Upper lobe of right lung (tissue), 1 donor: Measurements from ENCODE around the gene CLMN. TPM values are rescaled to one million over a fixed set of nuclear protein-coding genes. Genes with fewer than 3 reads are reported as not detected.

ENCODE experiments used
- ATAC-seq: fragments of 200-7000 bp; cut with Tn5 transposase; one replicate; pipeline ENCODE4 v1.9.1; 2020; ENCODE audit warnings: mild to moderate bottlenecking, moderate library complexity
- DNase-seq: peaks from one replicate; pipeline ENCODE4 v3.0.0-alpha.2; 2020
- H3K27ac ChIP-seq: fragments of 200-600 bp; one replicate; pipeline ENCODE4 v1.8.0; 2022
- H3K27me3 ChIP-seq: fragments of 200-600 bp; one replicate; pipeline ENCODE4 v1.8.0; 2022; ENCODE audit warnings: mild to moderate bottlenecking
- H3K36me3 ChIP-seq: fragments of 200-600 bp; one replicate; pipeline ENCODE4 v1.8.0; 2022
- H3K4me1 ChIP-seq: fragments of 200-600 bp; one replicate; pipeline ENCODE4 v1.8.0; 2022
- H3K4me3 ChIP-seq: fragments of 200-600 bp; one replicate; pipeline ENCODE4 v1.8.0; 2022; ENCODE audit warnings: mild to moderate bottlenecking
- H3K9me3 ChIP-seq: fragments of 200-600 bp; one replicate; pipeline ENCODE4 v1.8.0; 2022
- CTCF ChIP-seq: fragments of 200-600 bp; IDR thresholded peaks from one replicate; pipeline ENCODE4 v1.8.0; 2022; ENCODE audit warnings: antibody characterized with exemption
- intact Hi-C: fragments of 100-400 bp; cut with DNase I; formaldehyde crosslinking; loops from one replicate; pipeline ENCODE4 v1.11.0; 2022
- total RNA-seq: library from RNA; stranded (reverse); fragmentation: NEBNext Ultra II Directional; extraction: Animal tissue kit (Norgen Biotek cat#: 25700); gene quantifications from one replicate; pipeline ENCODE4 v1.2.1, GENCODE V29; 2021
- donor health status: DM: no; HTN: yes; CAD: no; lungs with severe emphysema.

CLMN gene
- total RNA-seq, 1 donor from 2014 or later, result 19.3 TPM

GRCh38 chr14:95281560-95282176, 38.0 kb downstream of the CLMN start:
- no peaks in the 10 kb centered on the region for H3K27me3 ChIP-seq
- intact Hi-C loops, result no loop called here
- DNase-seq (no peak), ATAC-seq (no peak)
- H3K4me3 ChIP-seq, result no peak overlapping the region
- no peak for TF ChIP-seq CTCF
- H3K36me3 ChIP-seq, result no peaks in the 10 kb centered on the region
- no peaks in the 10 kb centered on the region for H3K9me3 ChIP-seq
- H3K4me1 ChIP-seq, result no peaks in the 10 kb centered on the region
- H3K27ac ChIP-seq, result no peak overlapping the region

- Histone ChIP-seq H3K4me1 (no peaks in the 10 kb centered on the region), H3K4me3 (no peak overlapping the region), H3K27me3 (no peaks in the 10 kb centered on the region), H3K9me3 (no peaks in the 10 kb centered on the region), H3K27ac (no peak overlapping the region), H3K36me3 (no peaks in the 10 kb centered on the region)
- intact Hi-C loops, result no loop called here
- DNase-seq, result no peak
- ATAC-seq, result no peak
- no peak for TF ChIP-seq CTCF
These were observed 44.2 kb downstream of the CLMN start for GRCh38 chr14:95275494-95275893.

DNA sequence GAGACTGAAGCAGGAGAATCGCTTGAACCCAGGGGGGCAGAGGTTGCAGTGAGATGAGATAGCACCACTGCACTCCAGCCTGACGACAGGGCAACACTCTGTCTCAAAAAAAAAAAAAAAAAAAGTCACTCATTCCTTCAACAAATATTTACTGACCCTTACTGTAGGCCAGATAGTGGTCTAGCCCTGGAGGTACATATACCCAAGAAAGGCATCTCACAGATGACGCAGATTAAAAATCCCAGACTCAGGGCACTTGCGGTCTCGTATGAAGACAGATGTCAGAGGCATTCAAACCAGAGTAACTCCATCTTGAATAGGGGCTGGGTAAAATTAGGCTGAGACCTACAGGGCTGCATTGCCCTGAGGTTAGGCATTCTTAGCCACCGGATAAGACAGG, 44.8 kb downstream of the CLMN start:
- no peaks in the 10 kb centered on the region for H3K27me3 ChIP-seq
- H3K36me3 ChIP-seq, result no peaks in the 10 kb centered on the region
- no peak for TF ChIP-seq CTCF
- DNase-seq, result no peak
- intact Hi-C loops, result no loop called here
- ATAC-seq, result no peak
- no peak overlapping the region for H3K27ac ChIP-seq
- no peaks in the 10 kb centered on the region for H3K4me1 ChIP-seq
- no peaks in the 10 kb centered on the region for H3K9me3 ChIP-seq
- H3K4me3 ChIP-seq, result no peak overlapping the region

DNA sequence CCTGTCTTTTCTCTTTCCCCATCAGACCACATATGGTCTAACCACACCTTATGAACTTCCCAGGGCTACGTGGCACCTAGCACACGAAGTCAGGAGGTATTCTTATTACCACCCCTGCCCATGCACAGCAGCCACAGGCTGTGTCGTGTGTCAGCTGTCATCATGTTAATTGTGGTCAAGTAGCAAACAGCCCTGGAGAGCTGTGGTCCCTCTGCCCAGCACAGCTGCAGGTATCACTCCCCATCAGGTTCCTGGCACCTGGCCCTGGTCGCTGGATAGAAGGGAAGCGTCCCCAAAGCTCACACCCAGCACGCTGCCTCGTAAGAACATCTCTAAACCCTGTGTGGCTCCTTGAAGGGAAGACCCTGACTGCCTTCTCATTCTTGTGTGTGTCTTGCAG, 45.4 kb downstream of the CLMN start:
- Histone ChIP-seq H3K27me3 (no peaks in the 10 kb centered on the region), H3K36me3 (no peaks in the 10 kb centered on the region), H3K9me3 (no peaks in the 10 kb centered on the region), H3K4me3 (no peak overlapping the region), H3K27ac (no peak overlapping the region), H3K4me1 (no peaks in the 10 kb centered on the region)
- intact Hi-C loops, result no loop called here
- TF ChIP-seq CTCF, result no peak
- ATAC-seq (no peak), DNase-seq (no peak)

GRCh38 chr14:95273001-95273978, 46.4 kb downstream of the CLMN start:
- Histone ChIP-seq H3K4me3 (no peak overlapping the region), H3K27ac (no peak overlapping the region), H3K9me3 (no peaks in the 10 kb centered on the region), H3K36me3 (no peaks in the 10 kb centered on the region), H3K27me3 (no peaks in the 10 kb centered on the region), H3K4me1 (no peaks in the 10 kb centered on the region)
- TF ChIP-seq CTCF, result no peak
- no peak for DNase-seq
- ATAC-seq, result peak; percentile 41
- intact Hi-C loops, result no loop called here
